ENCODE measurements around the gene VARS2.

The VARS2 gene

DNA sequence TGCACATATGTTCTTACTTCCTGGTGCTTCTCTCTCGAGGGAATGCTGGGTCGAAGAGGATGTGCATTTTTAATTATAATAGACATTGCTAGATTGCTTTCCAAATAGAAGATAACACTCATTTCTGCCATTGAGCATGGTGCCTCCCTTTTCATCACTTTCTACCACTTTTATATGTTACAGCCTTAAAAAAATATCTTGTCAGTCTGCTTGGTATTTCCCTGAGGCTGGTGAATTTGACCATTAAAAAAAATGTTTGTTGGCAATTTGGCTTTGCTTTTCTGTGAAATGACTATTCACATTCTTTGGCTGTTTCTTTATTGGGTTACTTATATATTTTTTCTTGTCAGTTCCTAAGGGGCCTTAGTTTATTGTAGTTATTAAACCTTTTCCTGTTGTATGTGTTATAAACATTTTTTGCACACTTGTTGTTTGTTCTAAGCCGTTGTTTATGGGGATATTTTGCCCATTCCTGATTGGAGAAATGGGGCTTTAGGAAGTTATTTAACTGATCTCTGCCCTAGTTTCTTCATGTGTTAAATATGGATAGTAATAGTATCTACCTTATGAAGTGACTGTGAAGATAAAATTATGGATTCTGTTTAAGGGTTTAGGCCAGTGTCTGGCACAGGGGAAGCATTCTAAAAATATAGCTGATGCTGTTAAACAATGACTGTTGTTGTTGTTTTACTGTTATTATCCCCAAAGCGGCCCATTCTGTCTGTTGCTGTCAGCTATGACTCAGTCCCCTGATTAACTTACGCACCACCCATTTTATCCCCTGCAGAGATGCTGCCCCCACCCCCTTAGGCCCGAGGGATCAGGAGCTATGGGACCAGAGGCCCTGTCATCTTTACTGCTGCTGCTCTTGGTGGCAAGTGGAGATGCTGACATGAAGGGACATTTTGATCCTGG is 25.9 kb upstream of the VARS2 start:
- ChIA-PET POLR2A (no interaction called here), CTCF (interaction anchor here (1.0 to 13.1 kb wide), 10 partner anchors 10 to 199 kb away, joined by 3 to 472 read pairs (median 10); no protein-coding TSS in a partner anchor)
- DNase-seq (ENCODE audit: low read depth, low spot score), result no peak
- H3K4me3 ChIP-seq (ENCODE audit: low read depth, low read length), result no peak overlapping the region
- TF ChIP-seq, protein P1, sequence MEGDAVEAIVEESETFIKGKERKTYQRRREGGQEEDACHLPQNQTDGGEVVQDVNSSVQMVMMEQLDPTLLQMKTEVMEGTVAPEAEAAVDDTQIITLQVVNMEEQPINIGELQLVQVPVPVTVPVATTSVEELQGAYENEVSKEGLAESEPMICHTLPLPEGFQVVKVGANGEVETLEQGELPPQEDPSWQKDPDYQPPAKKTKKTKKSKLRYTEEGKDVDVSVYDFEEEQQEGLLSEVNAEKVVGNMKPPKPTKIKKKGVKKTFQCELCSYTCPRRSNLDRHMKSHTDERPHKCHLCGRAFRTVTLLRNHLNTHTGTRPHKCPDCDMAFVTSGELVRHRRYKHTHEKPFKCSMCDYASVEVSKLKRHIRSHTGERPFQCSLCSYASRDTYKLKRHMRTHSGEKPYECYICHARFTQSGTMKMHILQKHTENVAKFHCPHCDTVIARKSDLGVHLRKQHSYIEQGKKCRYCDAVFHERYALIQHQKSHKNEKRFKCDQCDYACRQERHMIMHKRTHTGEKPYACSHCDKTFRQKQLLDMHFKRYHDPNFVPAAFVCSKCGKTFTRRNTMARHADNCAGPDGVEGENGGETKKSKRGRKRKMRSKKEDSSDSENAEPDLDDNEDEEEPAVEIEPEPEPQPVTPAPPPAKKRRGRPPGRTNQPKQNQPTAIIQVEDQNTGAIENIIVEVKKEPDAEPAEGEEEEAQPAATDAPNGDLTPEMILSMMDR (IDR thresholded peaks at IDR 0.05; ENCODE audit: insufficient read depth, low read length, missing control alignments), result no peak

DNA sequence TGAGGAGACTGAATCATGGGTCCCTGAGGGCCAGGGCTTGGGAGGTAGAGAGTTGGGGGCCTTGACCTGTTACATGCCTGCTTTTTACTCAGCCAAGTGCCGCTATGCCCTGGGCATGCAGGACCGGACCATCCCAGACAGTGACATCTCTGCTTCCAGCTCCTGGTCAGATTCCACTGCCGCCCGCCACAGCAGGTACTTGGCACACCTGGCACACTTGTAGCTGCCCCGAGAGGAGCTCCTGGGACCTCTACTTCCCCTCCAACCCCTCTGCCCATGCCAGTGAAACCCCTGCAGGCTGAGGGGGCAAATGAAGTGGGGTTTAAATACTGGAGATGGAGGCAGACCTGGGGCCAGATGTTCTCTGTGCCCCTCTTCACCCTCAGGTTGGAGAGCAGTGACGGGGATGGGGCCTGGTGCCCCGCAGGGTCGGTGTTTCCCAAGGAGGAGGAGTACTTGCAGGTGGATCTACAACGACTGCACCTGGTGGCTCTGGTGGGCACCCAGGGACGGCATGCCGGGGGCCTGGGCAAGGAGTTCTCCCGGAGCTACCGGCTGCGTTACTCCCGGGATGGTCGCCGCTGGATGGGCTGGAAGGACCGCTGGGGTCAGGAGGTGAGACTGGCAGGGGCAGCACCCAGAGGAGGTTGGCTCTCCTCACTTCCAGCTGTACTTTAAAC is 25.1 kb upstream of the VARS2 start:
- TF ChIP-seq, protein P1 (IDR thresholded peaks at IDR 0.05; ENCODE audit: insufficient read depth, low read length, missing control alignments), result no peak
- ChIA-PET CTCF (interaction anchor here (0.7 to 3.7 kb wide), 12 partner anchors 9 to 198 kb away, joined by 3 to 18 read pairs (median 9); no protein-coding TSS in a partner anchor), POLR2A (no interaction called here)
- no peak overlapping the region for H3K4me3 ChIP-seq (ENCODE audit: low read depth, low read length)
- DNase-seq (ENCODE audit: low read depth, low spot score), result no peak

DNA sequence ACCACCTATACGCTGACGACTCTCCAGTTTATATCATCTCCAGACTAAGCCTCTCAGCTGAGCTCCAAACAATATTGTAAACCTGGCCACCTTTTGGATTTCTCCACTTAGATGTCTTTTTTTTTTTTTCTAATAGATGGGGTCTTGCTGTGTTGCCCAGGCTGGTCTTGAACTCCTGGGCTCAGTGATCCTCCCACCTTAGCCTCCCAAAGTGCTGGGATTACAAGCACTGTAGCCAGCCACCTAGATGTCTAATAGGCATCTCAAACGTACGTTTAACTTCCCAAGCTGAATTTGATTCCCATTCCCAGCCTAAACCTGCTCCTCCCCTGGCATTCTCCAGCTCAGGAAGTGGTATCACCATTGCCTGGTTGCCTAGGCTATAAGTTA is 24.5 kb upstream of the VARS2 start:
- TF ChIP-seq, protein P1 (IDR thresholded peaks at IDR 0.05; ENCODE audit: insufficient read depth, low read length, missing control alignments), result no peak
- POLR2A ChIA-PET, result no interaction called here
- CTCF ChIA-PET, result interaction anchor here (0.7 to 3.7 kb wide), 12 partner anchors 9 to 198 kb away, joined by 3 to 18 read pairs (median 8); no protein-coding TSS in a partner anchor
- H3K4me3 ChIP-seq (ENCODE audit: low read depth, low read length), result no peak overlapping the region
- DNase-seq (ENCODE audit: low read depth, low spot score), result no peak

DNA sequence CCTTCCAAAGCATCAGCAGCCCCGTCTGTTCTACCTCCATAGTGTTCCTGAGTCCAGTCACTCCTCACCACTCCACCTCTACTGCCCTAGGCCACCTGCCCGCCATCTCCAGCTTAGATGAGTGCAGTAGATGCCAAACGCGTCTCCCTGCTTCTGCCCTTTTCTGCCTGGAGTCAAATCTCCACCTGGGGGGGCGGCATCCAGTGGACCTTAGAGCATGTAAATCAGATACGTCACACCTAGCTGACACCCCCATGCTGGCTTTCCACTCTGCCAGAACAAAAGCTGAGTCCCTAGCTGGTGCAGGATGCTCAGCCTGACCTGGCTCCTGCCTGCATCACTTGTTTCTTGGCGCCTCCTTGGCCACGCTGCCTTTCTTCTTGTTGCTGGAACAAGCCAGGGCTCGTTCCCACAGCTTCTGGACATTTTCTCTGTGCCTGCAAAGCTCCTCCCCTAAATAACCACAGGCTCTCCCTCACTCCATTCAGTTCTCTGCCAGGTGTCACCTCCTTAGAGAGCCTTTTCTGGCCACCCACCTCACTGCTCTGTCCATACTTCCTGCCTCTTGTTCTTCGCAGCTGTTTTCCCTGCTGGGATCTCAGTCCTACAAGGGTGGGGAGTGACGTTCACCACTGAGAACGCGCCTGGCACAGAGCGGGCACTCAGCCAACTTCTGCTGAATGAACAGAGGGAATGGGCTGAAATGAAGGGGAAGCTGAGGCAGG is 24.0 kb upstream of the VARS2 start:
- no peak overlapping the region for H3K4me3 ChIP-seq (ENCODE audit: low read depth, low read length)
- POLR2A ChIA-PET, result no interaction called here
- no peak for DNase-seq (ENCODE audit: low read depth, low spot score)
- CTCF ChIA-PET, result interaction anchor here (0.7 to 3.7 kb wide), 13 partner anchors 8 to 197 kb away, joined by 3 to 18 read pairs (median 6); no protein-coding TSS in a partner anchor
- TF ChIP-seq, protein P1 (IDR thresholded peaks at IDR 0.05; ENCODE audit: insufficient read depth, low read length, missing control alignments), result no peak

DNA sequence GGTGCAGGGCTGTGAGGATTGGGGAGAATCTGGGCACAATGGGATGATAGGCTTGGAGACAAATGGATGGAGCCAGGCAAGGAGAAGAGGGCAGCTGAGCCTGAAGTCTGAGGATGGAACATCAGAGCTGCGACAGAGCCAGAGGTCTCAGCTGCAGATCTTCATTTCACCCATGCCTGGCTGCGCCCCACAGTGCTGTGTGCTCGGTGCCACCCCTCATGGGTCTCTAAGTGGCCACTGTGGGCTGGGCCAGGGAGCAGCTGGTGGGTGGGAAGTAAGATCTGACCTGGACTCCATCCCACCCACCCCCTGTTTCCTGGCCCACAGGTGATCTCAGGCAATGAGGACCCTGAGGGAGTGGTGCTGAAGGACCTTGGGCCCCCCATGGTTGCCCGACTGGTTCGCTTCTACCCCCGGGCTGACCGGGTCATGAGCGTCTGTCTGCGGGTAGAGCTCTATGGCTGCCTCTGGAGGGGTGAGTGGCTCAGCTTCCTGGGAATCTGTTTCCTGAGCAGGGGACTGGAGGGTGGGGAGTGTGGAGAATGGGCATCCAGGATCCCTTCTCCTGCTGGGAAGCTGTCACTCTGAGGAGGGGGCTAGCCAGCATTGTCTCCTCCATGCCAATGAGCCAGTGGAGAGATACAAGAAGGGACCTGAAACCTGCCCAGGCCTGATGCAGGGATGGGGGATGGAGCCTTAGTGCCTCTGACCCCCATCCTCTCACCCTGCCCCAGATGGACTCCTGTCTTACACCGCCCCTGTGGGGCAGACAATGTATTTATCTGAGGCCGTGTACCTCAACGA is 23.2 kb upstream of the VARS2 start:
- CTCF ChIA-PET, result interaction anchor here (1.0 to 2.8 kb wide), 8 partner anchors 8 to 196 kb away, joined by 3 to 18 read pairs (median 8); no protein-coding TSS in a partner anchor
- DNase-seq (ENCODE audit: low read depth, low spot score), result no peak
- H3K4me3 ChIP-seq (ENCODE audit: low read depth, low read length), result no peak overlapping the region
- TF ChIP-seq, protein P1 (IDR thresholded peaks at IDR 0.05; ENCODE audit: insufficient read depth, low read length, missing control alignments), result no peak
- POLR2A ChIA-PET, result no interaction called here

Data from AG04449 (cell line).